ENCODE data around the gene UNC13C. TPM values are rescaled to one million over a fixed set of nuclear protein-coding genes. Genes with fewer than 3 reads are reported as not detected.

UNC13C gene
- total RNA-seq, 1 experiment from 2014 or later, result not detected

GRCh38 chr15:54083501-54083900 lies 105.3 kb downstream of the UNC13C start (continued):
- no peak for TF ChIP-seq ZBTB33 (IDR thresholded peaks at IDR 0.05; ENCODE audit: extremely low read depth, insufficient replicate concordance, low read length)
- TF ChIP-seq TCF7L2 (IDR thresholded peaks at IDR 0.05; ENCODE audit: borderline replicate concordance, extremely low read depth, insufficient read depth, insufficient read length), result no peak

- POLR2A ChIA-PET, result no interaction called here
- no TSS peak for BruUV-seq (replicated peaks)
- CTCF ChIA-PET, result no interaction called here
- Histone ChIP-seq H2AFZ (ENCODE audit: low read depth, low read length, poor library complexity, severe bottlenecking) (no peak overlapping the region), H3K4me1 (ENCODE audit: control insufficient read depth in 1 of 2, insufficient read depth in 2 of 2, low read length in 2 of 2) (no peaks in the 10 kb centered on the region), H3K9me3 (ENCODE audit: control insufficient read depth in 1 of 2, insufficient read depth in 1 of 2, low read depth in 1 of 2, low read length in 2 of 2) (peaks cover 0 to 13% of the 10 kb centered on the region in 2 experiments; a peak in 1 of 4 replicates), H3K79me2 (ENCODE audit: insufficient read depth, low read length) (no peaks in the 10 kb centered on the region), H3K4me2 (ENCODE audit: low read length) (no peak overlapping the region), H3K4me3 (replicated peaks in 1 of 2; ENCODE audit: low read depth in 1 of 2, low read length in 2 of 2) (no peak overlapping the region), H4K20me1 (ENCODE audit: insufficient read depth) (no peaks in the 10 kb centered on the region), H3K9ac (ENCODE audit: low read length) (no peak overlapping the region), H3K27ac (ENCODE audit: low read depth, low read length) (no peak overlapping the region), H3K27me3 (ENCODE audit: insufficient read depth, low read length) (no peaks in the 10 kb centered on the region), H3K36me3 (ENCODE audit: control insufficient read depth in 1 of 2, insufficient read depth in 2 of 2, low read length in 2 of 2) (no peaks in the 10 kb centered on the region), H3K9me2 (ENCODE audit: insufficient read depth) (no peaks in the 10 kb centered on the region)
- RAD21 ChIA-PET (ENCODE audit: low non-redundant PET in 1 of 2, low total read pairs in 2 of 2, uncharacterized antibody in 2 of 2, unreplicated experiment in 2 of 2), result no interaction called here
- no peak for ATAC-seq
- intact Hi-C loops (cut with micrococcal nuclease), result no loop called here
- DNase-seq (ENCODE audit: low read depth, low spot score), result no peak
- no peak for TF ChIP-seq REST (IDR thresholded peaks at IDR 0.05; ENCODE audit: low read depth)
- TF ChIP-seq POLR2AphosphoS5 (IDR thresholded peaks at IDR 0.05; ENCODE audit: low read depth, low read length), result no peak
- no peak for TF ChIP-seq FOSL1 (IDR thresholded peaks at IDR 0.05; ENCODE audit: low read depth)
Measured at GRCh38 chr15:54083991-54084390, 105.8 kb downstream of the UNC13C start.

Measured in HCT116 (cell line).